OCI-LY1 (cell line): ENCODE data around the gene PBX1.

Source experiments
- H2AFZ ChIP-seq: fragments of 200-600 bp; sonication (generic), shearing (Covaris generic); 2 replicates; pipeline ENCODE4 v1.6.0; 2014; ENCODE audit warnings: antibody characterized with exemption, mild to moderate bottlenecking, low read length
- H3F3A ChIP-seq: fragments of 200-600 bp; sonication (generic), shearing (Covaris generic); 2 replicates; pipeline ENCODE4 v1.6.0; 2014; ENCODE audit warnings: mild to moderate bottlenecking, antibody characterized with exemption, low read length, moderate library complexity; ENCODE audit not compliant: insufficient read depth
- H3K27ac ChIP-seq: fragments of 200-600 bp; sonication (generic); 2 replicates; pipeline ENCODE4 v1.5.1; 2014; ENCODE audit warnings: low read length, mixed run types, mild to moderate bottlenecking, low read depth; ENCODE audit not compliant: poor library complexity, severe bottlenecking
- H3K27me3 ChIP-seq: fragments of 200-600 bp; sonication (generic); 2 replicates; pipeline ENCODE4 v1.6.0; 2014; ENCODE audit warnings: antibody characterized with exemption, mild to moderate bottlenecking, low read length, moderate library complexity; ENCODE audit not compliant: insufficient read depth
- H3K36me3 ChIP-seq: fragments of 200-600 bp; sonication (generic); 2 replicates; pipeline ENCODE4 v1.6.1; 2014; ENCODE audit warnings: mild to moderate bottlenecking, antibody characterized with exemption, low read length, moderate library complexity, mixed read lengths; ENCODE audit not compliant: insufficient read depth
- H3K4me1 ChIP-seq: fragments of 200-600 bp; sonication (generic); 2 replicates; pipeline ENCODE4 v1.5.1; 2014; ENCODE audit warnings: mild to moderate bottlenecking, low read length, moderate library complexity; ENCODE audit not compliant: insufficient read depth, severe bottlenecking
- H3K4me2 ChIP-seq: fragments of 200-600 bp; sonication (generic), shearing (Covaris generic); 2 replicates; pipeline ENCODE4 v1.6.1; 2014; ENCODE audit warnings: low read length
- H3K4me3 ChIP-seq: fragments of 200-600 bp; sonication (generic); 2 replicates; pipeline ENCODE4 v1.5.1; 2014; ENCODE audit warnings: low read length, low read depth, mild to moderate bottlenecking, mixed read lengths; ENCODE audit not compliant: poor library complexity, severe bottlenecking
- H3K79me2 ChIP-seq: fragments of 200-600 bp; shearing (Covaris generic); 2 replicates; pipeline ENCODE4 v1.6.1; 2016; ENCODE audit warnings: mixed run types, low read length, mixed read lengths; ENCODE audit not compliant: insufficient read depth
- H3K9ac ChIP-seq: fragments of 200-600 bp; sonication (generic), shearing (Covaris generic); 2 replicates; pipeline ENCODE4 v1.6.1; 2014; ENCODE audit warnings: mild to moderate bottlenecking, low read length, mixed read lengths
- H3K9me2 ChIP-seq: fragments of 200-600 bp; sonication (generic), shearing (Covaris generic); 2 replicates; pipeline ENCODE4 v1.6.1; 2014; ENCODE audit warnings: low read depth, mild to moderate bottlenecking, low read length, mixed read lengths
- H3K9me3 ChIP-seq: fragments of 200-600 bp; shearing (Covaris generic); 2 replicates; pipeline ENCODE4 v1.6.1; 2014; ENCODE audit warnings: low read length, mixed read lengths
- H4K20me1 ChIP-seq: fragments of 200-600 bp; sonication (generic), shearing (Covaris generic); 2 replicates; pipeline ENCODE4 v1.6.0; 2016; ENCODE audit warnings: mild to moderate bottlenecking, low read length; ENCODE audit not compliant: insufficient read depth
- CTCF ChIP-seq: fragments of 200-600 bp; sonication (generic), shearing (Covaris generic); IDR thresholded peaks from 2 replicates; pipeline ENCODE4 v1.5.1; 2017; ENCODE audit warnings: mild to moderate bottlenecking, antibody characterized with exemption, low read length, moderate library complexity, mixed read lengths
- EZH2 ChIP-seq: fragments of 200-600 bp; sonication (generic), shearing (Covaris generic); IDR thresholded peaks from 2 replicates; pipeline ENCODE4 v1.8.0; 2017; ENCODE audit warnings: borderline replicate concordance, mixed run types, mild to moderate bottlenecking, antibody characterized with exemption, low read length, moderate library complexity, mixed read lengths

PBX1 gene

GRCh38 chr1:164768619-164769018, 209.6 kb downstream of the PBX1 start:
- Histone ChIP-seq H3K79me2 (no peaks in the 10 kb centered on the region), H3K27ac (no peak overlapping the region), H3K27me3 (no peaks in the 10 kb centered on the region), H2AFZ (no peak overlapping the region), H4K20me1 (no peaks in the 10 kb centered on the region), H3K36me3 (no peaks in the 10 kb centered on the region), H3K9me2 (no peaks in the 10 kb centered on the region), H3K4me2 (no peak overlapping the region), H3K4me3 (no peak overlapping the region), H3K4me1 (no peaks in the 10 kb centered on the region), H3K9ac (no peak overlapping the region), H3K9me3 (no peaks in the 10 kb centered on the region), H3F3A (no peaks in the 10 kb centered on the region)
- TF ChIP-seq EZH2 (no peak), CTCF (no peak)

GRCh38 chr1:164769486-164770130, 210.6 kb downstream of the PBX1 start:
- Histone ChIP-seq H3K4me2 (no peak overlapping the region), H3K9me3 (no peaks in the 10 kb centered on the region), H2AFZ (no peak overlapping the region), H3K27me3 (no peaks in the 10 kb centered on the region), H3F3A (no peaks in the 10 kb centered on the region), H3K9me2 (no peaks in the 10 kb centered on the region), H3K4me3 (no peak overlapping the region), H3K4me1 (no peaks in the 10 kb centered on the region), H3K79me2 (no peaks in the 10 kb centered on the region), H4K20me1 (no peaks in the 10 kb centered on the region), H3K27ac (no peak overlapping the region), H3K36me3 (no peaks in the 10 kb centered on the region), H3K9ac (no peak overlapping the region)
- TF ChIP-seq CTCF (no peak), EZH2 (no peak)

GRCh38 chr1:164770131-164770529, 211.1 kb downstream of the PBX1 start:
- Histone ChIP-seq H3F3A (no peaks in the 10 kb centered on the region), H3K9me2 (no peaks in the 10 kb centered on the region), H3K79me2 (no peaks in the 10 kb centered on the region), H2AFZ (no peak overlapping the region), H3K4me1 (no peaks in the 10 kb centered on the region), H3K36me3 (no peaks in the 10 kb centered on the region), H3K27ac (no peak overlapping the region), H3K4me3 (no peak overlapping the region), H3K4me2 (no peak overlapping the region), H3K27me3 (no peaks in the 10 kb centered on the region), H3K9me3 (no peaks in the 10 kb centered on the region), H4K20me1 (no peaks in the 10 kb centered on the region), H3K9ac (no peak overlapping the region)
- TF ChIP-seq EZH2, result no peak
- no peak for TF ChIP-seq CTCF
